WTC11 (cell line): ENCODE measurements around the gene RGS1.

Experiments
- CTCF ChIP-seq: fragments of 200-600 bp; IDR thresholded peaks from 2 replicates; pipeline ENCODE4 v1.8.0; 2022; ENCODE audit warnings: antibody characterized with exemption
- GRHL2 ChIP-seq: fragments of 250-450 bp; sonication (Bioruptor Pico); IDR thresholded peaks from 2 replicates; pipeline ENCODE4 v1.8.0; 2022; ENCODE audit warnings: mild to moderate bottlenecking, moderate library complexity; ENCODE audit not compliant: insufficient replicate concordance, severe bottlenecking
- HMGXB4 ChIP-seq: sonication (generic); formaldehyde crosslinking; IDR thresholded peaks from 2 replicates; pipeline ENCODE4 v1.8.1; 2023; ENCODE audit warnings: mild to moderate bottlenecking, moderate library complexity, missing genetic modification reagents
- MAX ChIP-seq: sonication (generic); formaldehyde crosslinking; IDR thresholded peaks from 2 replicates; pipeline ENCODE4 v1.8.0; 2022; ENCODE audit warnings: mild to moderate bottlenecking, missing genetic modification reagents
- TP53 ChIP-seq: sonication (generic); formaldehyde crosslinking; IDR thresholded peaks from 2 replicates; pipeline ENCODE4 v1.8.1; 2023; ENCODE audit warnings: mild to moderate bottlenecking, missing genetic modification reagents
- USF1 ChIP-seq: sonication (generic); formaldehyde crosslinking; IDR thresholded peaks from 2 replicates; pipeline ENCODE4 v1.8.0; 2022; ENCODE audit warnings: mild to moderate bottlenecking, missing genetic modification reagents
- ZBTB21 ChIP-seq: sonication (generic); formaldehyde crosslinking; IDR thresholded peaks from 2 replicates; pipeline ENCODE4 v1.8.1; 2023; ENCODE audit warnings: mild to moderate bottlenecking, missing genetic modification reagents, borderline replicate concordance
- ZSCAN18 ChIP-seq: fragments of 250-450 bp; sonication (Bioruptor Pico); IDR thresholded peaks from 2 replicates; pipeline ENCODE4 v2.1.2; 2022; ENCODE audit warnings: mild to moderate bottlenecking, moderate library complexity

DNA sequence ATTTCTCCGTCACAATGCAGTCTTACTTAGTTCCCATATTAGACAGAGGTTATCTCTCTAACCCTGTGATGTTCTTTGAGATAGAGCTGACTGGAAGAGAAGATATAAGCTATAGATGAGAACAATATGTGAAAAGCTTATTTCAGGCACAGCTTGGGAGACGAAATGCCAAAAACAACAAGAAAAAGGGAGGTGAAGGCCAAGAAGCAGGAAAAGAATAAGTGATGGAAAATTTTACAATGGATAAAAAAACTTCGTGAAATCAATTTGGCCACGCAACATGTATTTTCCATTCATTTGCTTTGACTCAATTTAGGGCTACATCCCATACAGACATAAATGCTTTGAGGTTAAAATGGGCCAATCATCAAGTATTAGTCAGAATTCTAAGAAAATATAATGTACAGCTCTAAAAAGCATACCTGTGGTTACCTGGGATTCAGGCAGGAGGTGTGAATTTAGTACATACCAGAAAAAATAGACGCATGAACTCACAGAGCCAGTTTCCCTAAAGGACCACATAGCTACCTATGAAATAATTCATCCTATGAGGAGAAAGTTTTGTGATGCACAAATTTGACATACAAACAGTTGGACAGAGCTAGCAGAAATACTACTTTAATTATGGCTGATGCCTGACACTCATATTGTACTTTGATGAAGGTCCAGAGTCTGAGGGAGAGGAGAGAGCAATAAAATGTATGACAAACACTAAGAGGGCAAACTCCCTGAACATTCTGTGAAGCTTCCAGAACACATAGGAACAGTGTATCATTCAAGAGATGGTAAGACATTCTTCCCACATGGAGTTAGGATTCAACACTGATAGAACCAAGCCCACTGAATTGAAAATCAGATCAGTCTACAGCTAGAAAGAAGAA lies 12.1 kb downstream of the RGS1 start:
- no peak for TF ChIP-seq USF1
- TF ChIP-seq CTCF: no peak
- TF ChIP-seq HMGXB4 (CRISPR knock-in tag): no peak
- TF ChIP-seq MAX (CRISPR knock-in tag): no peak
- TF ChIP-seq TP53: no peak
- no peak for TF ChIP-seq ZSCAN18 (CRISPR knock-in tag)
- TF ChIP-seq ZBTB21 (CRISPR knock-in tag): no peak
- no peak for TF ChIP-seq GRHL2
